Neural progenitor cell (in vitro differentiated cells): ENCODE results near the gene ATG9B.

ENCODE experiments used
- CTCF ChIP-seq: fragments of 200-600 bp; sonication (generic); IDR thresholded peaks from 2 replicates; pipeline ENCODE4 v1.5.1; 2017; ENCODE audit warnings: antibody characterized with exemption, mild to moderate bottlenecking
- EZH2 ChIP-seq: fragments of 200-600 bp; sonication (generic); IDR thresholded peaks from 2 replicates; pipeline ENCODE4 v1.6.1; 2017; ENCODE audit warnings: antibody characterized with exemption, mild to moderate bottlenecking, moderate library complexity
- EZH2phosphoT487 ChIP-seq: fragments of 200-600 bp; sonication (generic); IDR thresholded peaks from 2 replicates; pipeline ENCODE4 v1.6.1; 2017; ENCODE audit warnings: antibody characterized with exemption

DNA sequence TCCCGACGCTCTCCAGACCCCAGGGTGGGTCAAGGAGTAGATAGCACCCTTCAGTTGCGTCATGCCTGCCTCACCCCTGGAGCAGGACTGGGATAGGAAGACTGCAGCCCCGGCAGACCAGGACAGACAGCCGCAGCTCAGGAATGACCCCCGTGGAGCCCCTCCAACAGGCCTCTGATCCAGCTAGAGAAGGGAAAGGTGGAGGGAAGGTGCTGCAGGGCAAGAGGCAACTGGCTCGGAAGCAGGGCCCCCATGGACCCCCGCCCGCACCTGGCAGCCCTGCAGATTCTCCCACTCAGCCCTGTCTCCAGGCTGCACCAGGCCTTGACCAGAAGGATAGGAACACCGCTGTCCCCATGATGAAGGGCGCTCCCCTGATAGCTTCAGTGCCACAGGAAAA, 53.9 kb downstream of the ATG9B start:
- TF ChIP-seq EZH2 (no peak), CTCF (no peak), EZH2phosphoT487 (no peak)
